Esophagus muscularis mucosa (tissue), 4 donors: Measurements from ENCODE around the gene PLXNA1. TPM values are rescaled to one million over a fixed set of nuclear protein-coding genes. Genes with fewer than 3 reads are reported as not detected.

Source experiments
- DNase-seq: peaks from one replicate; pipeline ENCODE4 v3.0.0-alpha.2; 2017; ENCODE audit errors: extremely low spot score
- H3K27ac ChIP-seq, 4 donors: fragments of 200-600 bp; sonication (generic); replicated peaks in 1 of 4; 1 replicate in 3 of 4; 2 replicates in 1 of 4; pipeline ENCODE4 v1.5.1; 2016 to 2019; ENCODE audit warnings: mild to moderate bottlenecking in 1 of 4
- H3K27me3 ChIP-seq, 4 donors: fragments of 200-600 bp; sonication (generic); one replicate each; pipeline versions ENCODE4 v1.5.1 to v1.6.0; 2016 to 2019
- H3K36me3 ChIP-seq, 4 donors: fragments of 200-600 bp; sonication (generic); one replicate each; pipeline ENCODE4 v1.5.1; 2016 to 2019
- H3K4me1 ChIP-seq, 4 donors: fragments of 200-600 bp; sonication (generic); one replicate each; pipeline ENCODE4 v1.5.1; 2016 to 2019
- H3K4me3 ChIP-seq, 4 donors: fragments of 200-600 bp; sonication (generic); 1 replicate in 2 of 4; 2 replicates in 2 of 4; pipeline ENCODE4 v1.5.1; 2016 to 2019; ENCODE audit warnings: mild to moderate bottlenecking in 4 of 4, moderate library complexity in 1 of 4
- H3K9me3 ChIP-seq, 4 donors: fragments of 200-600 bp; sonication (generic); 1 replicate in 3 of 4; 2 replicates in 1 of 4; pipeline ENCODE4 v1.5.1; 2016 to 2019
- EP300 ChIP-seq: sonication (generic); formaldehyde crosslinking; IDR thresholded peaks from one replicate; pipeline ENCODE4 v1.6.1; 2017; ENCODE audit warnings: antibody characterized with exemption
- POLR2A ChIP-seq: fragments of 450-650 bp; IDR thresholded peaks from one replicate; pipeline ENCODE4 v1.6.1; 2017; ENCODE audit warnings: antibody characterized with exemption, moderate library complexity, mild to moderate bottlenecking, low read depth
- POLR2AphosphoS5 ChIP-seq, 2 donors: sonication (generic); formaldehyde crosslinking; IDR thresholded peaks; one replicate each; pipeline ENCODE4 v1.6.1; 2017; ENCODE audit warnings: antibody characterized with exemption in 2 of 2
- WGBS: methylation state at CpG from one replicate; pipeline ENCODE4 v1.1.5; 2018; 5-methylcytosine and 5-hydroxymethylcytosine counted together
- intact Hi-C: fragments of 100-400 bp; cut with DNase I; formaldehyde crosslinking; loops from one replicate; pipeline ENCODE4 v1.15.1; 2023
- total RNA-seq, 4 donors: library from RNA; depleted of rRNA; stranded (reverse); fragments of >200 nt; gene quantifications; one replicate each; pipeline versions ENCODE4 v1.1.0 to v1.2.1, GENCODE V29; 2016
- TF ChIP-seq, protein P1 (sequence below), 3 experiments: fragments of 200-600 bp in 2 of 3; fragments of 450-650 bp in 1 of 3; sonication (generic) in 2 of 3; IDR thresholded peaks; one replicate each; pipeline ENCODE4 v1.5.1; 2017 to 2019; ENCODE audit warnings: antibody characterized with exemption in 3 of 3, mild to moderate bottlenecking in 2 of 3, moderate library complexity in 1 of 3

The PLXNA1 gene
- total RNA-seq, 4 donors from 2014 or later, result 33.6 to 82.4 (median 47.0) TPM

DNA sequence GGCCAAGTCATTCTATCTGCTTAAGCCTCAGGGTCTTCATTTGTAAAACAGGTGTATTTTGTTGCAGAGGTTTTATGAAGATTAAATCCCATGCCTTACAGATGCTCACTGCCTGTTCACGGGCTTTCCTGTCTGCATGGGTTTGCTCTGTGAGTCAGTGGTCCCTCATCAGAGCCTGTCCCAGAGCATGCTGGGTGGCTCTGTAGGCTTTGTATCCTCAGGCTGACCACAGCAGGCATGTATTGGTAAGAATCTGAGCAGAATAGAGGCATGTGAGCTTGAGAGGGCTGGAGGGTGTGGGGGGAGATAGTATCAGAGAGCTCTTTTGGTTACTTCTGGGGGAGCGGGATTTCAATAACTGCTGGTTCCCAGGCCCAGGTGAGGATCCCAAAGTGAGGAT is 45.4 kb upstream of the PLXNA1 start:
- intact Hi-C loops, result no loop called here
- no peaks in the 10 kb centered on the region for H3K36me3 ChIP-seq
- WGBS, result 96% methylated on average over 2 of the region's 2 CpGs
- H3K27ac ChIP-seq, result no peak overlapping the region
- H3K9me3 ChIP-seq, result no peaks in the 10 kb centered on the region
- no peak for DNase-seq
- no peak overlapping the region for H3K4me3 ChIP-seq
- no peak for TF ChIP-seq POLR2A
- no peak for TF ChIP-seq EP300
- no peak for TF ChIP-seq POLR2AphosphoS5 (IDR thresholded peaks at IDR 0.05)
- TF ChIP-seq, protein P1, sequence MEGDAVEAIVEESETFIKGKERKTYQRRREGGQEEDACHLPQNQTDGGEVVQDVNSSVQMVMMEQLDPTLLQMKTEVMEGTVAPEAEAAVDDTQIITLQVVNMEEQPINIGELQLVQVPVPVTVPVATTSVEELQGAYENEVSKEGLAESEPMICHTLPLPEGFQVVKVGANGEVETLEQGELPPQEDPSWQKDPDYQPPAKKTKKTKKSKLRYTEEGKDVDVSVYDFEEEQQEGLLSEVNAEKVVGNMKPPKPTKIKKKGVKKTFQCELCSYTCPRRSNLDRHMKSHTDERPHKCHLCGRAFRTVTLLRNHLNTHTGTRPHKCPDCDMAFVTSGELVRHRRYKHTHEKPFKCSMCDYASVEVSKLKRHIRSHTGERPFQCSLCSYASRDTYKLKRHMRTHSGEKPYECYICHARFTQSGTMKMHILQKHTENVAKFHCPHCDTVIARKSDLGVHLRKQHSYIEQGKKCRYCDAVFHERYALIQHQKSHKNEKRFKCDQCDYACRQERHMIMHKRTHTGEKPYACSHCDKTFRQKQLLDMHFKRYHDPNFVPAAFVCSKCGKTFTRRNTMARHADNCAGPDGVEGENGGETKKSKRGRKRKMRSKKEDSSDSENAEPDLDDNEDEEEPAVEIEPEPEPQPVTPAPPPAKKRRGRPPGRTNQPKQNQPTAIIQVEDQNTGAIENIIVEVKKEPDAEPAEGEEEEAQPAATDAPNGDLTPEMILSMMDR (IDR thresholded peaks at IDR 0.05), result no peak
- no peaks in the 10 kb centered on the region for H3K27me3 ChIP-seq
- peaks cover 9 to 24% (median 14%) of the 10 kb centered on the region in 4 donors for H3K4me1 ChIP-seq

DNA sequence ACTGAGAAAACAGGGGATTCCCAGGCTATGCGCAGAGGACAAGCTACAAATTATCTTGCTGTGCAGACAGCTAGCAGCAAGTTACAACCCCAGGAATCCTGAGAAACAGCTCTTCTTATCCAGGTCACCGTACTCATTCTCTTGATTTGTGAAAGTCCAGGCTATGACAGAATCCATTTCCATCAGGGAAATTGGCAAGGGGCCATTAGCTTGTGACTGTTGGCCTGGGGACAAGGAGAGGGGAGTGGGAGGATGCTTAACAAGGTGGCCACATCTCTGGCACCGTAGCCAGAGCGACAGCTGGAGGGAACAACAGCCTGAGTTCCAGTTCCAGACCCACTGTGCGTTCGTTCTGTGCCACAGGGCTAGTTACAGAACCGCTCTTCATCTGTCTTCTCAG is 44.9 kb upstream of the PLXNA1 start:
- intact Hi-C loops, result no loop called here
- Histone ChIP-seq H3K27ac (no peak overlapping the region), H3K4me1 (peaks cover 6 to 21% (median 13%) of the 10 kb centered on the region in 4 donors), H3K4me3 (no peak overlapping the region), H3K36me3 (no peaks in the 10 kb centered on the region), H3K27me3 (no peaks in the 10 kb centered on the region), H3K9me3 (no peaks in the 10 kb centered on the region)
- no peak for DNase-seq
- WGBS, result 73% methylated on average over 7 of the region's 7 CpGs
- TF ChIP-seq, protein P1 (IDR thresholded peaks at IDR 0.05), result no peak
- no peak for TF ChIP-seq POLR2A
- TF ChIP-seq POLR2AphosphoS5 (IDR thresholded peaks at IDR 0.05), result no peak
- no peak for TF ChIP-seq EP300

DNA sequence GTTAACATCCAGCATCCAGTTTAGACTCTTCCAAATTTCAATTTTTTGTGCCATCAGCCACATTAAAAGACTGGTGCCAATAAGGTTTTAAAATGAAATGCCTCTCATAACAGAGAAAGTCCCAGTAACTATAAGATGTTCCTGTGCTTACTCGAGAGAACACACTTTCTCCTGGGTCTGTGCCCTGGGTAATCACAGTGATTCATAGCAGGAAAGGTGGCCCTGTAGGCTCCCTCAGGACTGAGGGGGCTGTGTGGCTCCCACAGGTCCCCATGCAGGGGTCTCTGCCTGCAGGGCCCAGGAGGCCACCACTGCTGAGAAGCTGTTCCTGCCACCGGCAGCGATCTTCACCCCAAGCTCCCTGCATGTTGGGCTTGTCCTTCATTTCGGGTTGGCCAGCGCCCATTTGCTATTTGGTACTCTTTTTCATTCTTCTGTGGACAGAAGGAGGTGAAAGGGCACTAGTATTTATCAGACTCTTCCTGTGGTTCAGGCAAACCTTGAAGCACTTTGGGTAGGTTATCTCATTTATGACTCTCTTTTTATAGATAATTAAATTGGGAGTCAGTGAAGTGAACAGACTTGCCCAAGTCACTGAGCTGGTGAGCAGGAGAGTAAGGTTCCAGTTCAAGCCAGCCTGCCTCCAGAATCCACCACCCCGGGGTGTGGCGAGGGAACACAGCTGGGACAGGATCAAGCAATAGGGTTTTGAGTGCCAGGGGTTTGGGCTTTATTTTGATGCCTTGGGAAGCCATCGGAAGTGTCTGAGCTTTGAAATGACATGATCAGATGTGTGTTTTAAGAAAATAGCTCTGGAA is 44.2 kb upstream of the PLXNA1 start:
- no peak for DNase-seq
- intact Hi-C loops, result no loop called here
- TF ChIP-seq, protein P1 (IDR thresholded peaks at IDR 0.05), result no peak
- no peak for TF ChIP-seq POLR2A
- TF ChIP-seq POLR2AphosphoS5 (IDR thresholded peaks at IDR 0.05), result no peak
- TF ChIP-seq EP300, result no peak
- Histone ChIP-seq H3K27ac (no peak overlapping the region), H3K36me3 (no peaks in the 10 kb centered on the region), H3K9me3 (no peaks in the 10 kb centered on the region), H3K4me3 (no peak overlapping the region), H3K27me3 (no peaks in the 10 kb centered on the region), H3K4me1 (peaks cover 6 to 21% (median 13%) of the 10 kb centered on the region in 4 donors)
- WGBS, result 84% methylated on average over 8 of the region's 8 CpGs

DNA sequence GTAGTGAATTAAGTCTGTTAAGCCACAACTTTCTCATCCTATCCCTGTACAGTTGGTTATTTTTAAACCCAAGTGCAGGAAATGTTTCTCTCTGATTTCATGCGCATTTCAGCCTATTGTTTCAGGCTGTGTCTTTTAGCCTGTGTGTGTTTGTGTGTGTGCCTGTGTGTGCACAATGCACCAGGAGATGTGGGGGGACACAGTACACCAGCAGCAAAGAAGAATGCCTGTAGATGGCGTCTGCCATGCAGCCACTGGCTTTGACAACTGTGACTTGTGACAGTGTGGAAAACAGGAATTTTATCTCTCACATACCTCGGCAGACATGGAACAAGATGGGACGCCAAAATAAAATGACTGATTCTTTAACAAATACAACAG is 43.6 kb upstream of the PLXNA1 start:
- WGBS, result 79% methylated on average over 4 of the region's 4 CpGs
- TF ChIP-seq, protein P1 (IDR thresholded peaks at IDR 0.05), result no peak
- no peak for TF ChIP-seq EP300
- TF ChIP-seq POLR2AphosphoS5 (IDR thresholded peaks at IDR 0.05), result no peak
- no peak for TF ChIP-seq POLR2A
- Histone ChIP-seq H3K27ac (no peak overlapping the region), H3K36me3 (no peaks in the 10 kb centered on the region), H3K4me3 (no peak overlapping the region), H3K4me1 (peaks cover 6 to 21% (median 13%) of the 10 kb centered on the region in 4 donors), H3K9me3 (no peaks in the 10 kb centered on the region), H3K27me3 (no peaks in the 10 kb centered on the region)
- intact Hi-C loops, result no loop called here
- no peak for DNase-seq

DNA sequence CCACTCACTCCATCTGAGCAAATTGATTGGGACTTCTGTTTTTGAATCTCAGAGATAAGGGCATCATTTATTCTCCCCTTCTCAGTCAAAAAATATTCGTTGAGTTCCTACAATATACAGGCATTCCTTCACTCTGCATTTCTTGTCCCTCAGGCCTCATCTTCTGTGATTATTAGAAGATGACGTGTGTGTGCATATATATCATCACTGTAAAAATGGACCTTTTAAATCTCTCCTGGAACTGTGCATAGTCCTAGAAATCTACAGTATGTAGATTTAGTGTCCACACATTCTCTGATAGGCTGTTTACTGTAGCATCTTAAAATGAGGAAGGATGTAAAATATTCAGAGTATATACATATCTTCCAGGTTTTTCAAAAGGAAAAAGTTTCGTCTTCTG is 43.2 kb upstream of the PLXNA1 start:
- H3K36me3 ChIP-seq, result no peaks in the 10 kb centered on the region
- H3K4me1 ChIP-seq, result peaks cover 6 to 21% (median 13%) of the 10 kb centered on the region in 4 donors
- DNase-seq, result no peak
- H3K4me3 ChIP-seq, result no peak overlapping the region
- intact Hi-C loops, result no loop called here
- 92% methylated on average over 3 of the region's 3 CpGs for WGBS
- H3K9me3 ChIP-seq, result no peaks in the 10 kb centered on the region
- no peak overlapping the region for H3K27ac ChIP-seq
- TF ChIP-seq, protein P1 (IDR thresholded peaks at IDR 0.05), result no peak
- TF ChIP-seq POLR2AphosphoS5 (IDR thresholded peaks at IDR 0.05) (no peak), EP300 (no peak), POLR2A (no peak)
- no peaks in the 10 kb centered on the region for H3K27me3 ChIP-seq
